GM21515 (cell line): ENCODE results near the gene DCAF8L2.
"Not testable (repeated sequence)": the region's sequence is repeated elsewhere in the genome, so short reads cannot be mapped to it uniquely, and the experiment has no call there.

Experiments used
- ATAC-seq: cut with Tn5 transposase; IDR thresholded peaks from one replicate; pipeline ENCODE4 v1.9.1; 2021; ENCODE audit not compliant: unreplicated experiment

DCAF8L2 gene

GRCh38 chrX:27675493-27675892 lies 85.3 kb downstream of the DCAF8L2 start:
- no peak for ATAC-seq

DNA sequence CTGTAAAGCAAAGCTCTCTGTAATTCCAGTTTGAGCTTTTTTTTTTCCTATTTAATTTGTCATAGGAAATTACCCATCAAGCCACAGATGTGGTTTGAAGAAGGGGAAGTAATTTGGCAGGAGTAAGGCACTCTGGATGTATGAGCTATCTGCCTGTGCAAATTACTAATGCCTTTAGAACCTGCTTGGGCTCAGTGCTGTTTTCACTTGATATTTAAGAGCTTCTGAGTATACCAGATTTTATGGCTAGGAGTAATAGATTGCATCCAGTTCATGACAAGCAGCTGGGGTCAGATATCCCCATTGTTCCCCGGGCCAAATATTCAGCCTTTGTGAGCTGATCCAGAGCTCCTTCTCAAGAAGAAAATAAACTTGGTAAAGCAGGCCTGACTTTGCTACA lies 89.1 kb downstream of the DCAF8L2 start:
- ATAC-seq = no peak

DNA sequence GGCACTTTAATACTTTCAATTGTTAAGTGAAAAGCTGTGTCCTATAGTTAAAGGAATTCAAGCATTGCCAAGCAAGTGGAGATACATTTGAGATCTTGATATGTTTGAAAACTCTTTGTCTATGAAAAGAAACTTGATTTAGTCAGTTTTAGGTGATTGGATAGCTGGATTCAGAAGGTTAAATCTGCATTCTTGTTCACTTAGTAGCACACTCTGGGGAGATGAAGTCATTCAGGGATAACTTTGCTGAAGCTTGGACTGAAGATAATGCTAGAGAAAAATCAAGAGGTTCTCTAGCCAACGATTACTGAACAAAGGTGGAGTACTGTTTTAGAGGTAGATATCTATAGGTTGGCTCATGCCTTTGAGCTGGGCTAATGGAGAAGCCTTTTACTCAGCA lies 90.6 kb downstream of the DCAF8L2 start:
- no peak for ATAC-seq

DNA sequence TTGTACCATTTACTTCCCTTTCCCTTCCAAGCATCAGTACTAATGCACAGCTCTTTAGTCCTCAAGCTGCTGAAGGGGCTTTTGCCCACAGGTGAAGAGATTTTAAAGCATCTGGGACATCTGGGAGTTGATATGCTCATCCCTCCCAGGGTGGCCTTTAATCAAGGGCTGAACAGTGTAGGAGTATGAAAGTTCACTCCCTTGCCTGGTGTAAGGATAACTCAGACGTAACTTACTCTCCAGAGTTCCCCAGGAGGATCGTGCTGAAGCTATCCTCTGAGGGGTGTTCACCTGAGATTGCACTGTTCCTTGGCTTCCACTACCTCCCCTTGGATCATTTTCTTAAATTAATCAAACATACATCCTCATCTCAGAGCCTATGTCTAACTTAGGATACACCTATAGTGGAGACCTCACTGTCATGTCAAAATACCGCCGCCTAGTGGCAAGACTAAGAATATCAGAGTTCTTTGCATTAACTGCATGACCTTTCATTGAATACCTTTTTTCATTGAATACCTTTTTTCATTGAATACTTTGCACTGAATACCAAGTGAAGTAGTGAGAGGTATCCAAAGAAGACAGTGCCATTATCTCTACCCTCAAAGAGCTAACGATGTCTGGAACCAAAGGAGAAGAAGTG lies 93.5 kb downstream of the DCAF8L2 start:
- ATAC-seq = not testable (repeated sequence)

- no peak for ATAC-seq
These were observed 104.5 kb downstream of the DCAF8L2 start for GRCh38 chrX:27694667-27695066.

DNA sequence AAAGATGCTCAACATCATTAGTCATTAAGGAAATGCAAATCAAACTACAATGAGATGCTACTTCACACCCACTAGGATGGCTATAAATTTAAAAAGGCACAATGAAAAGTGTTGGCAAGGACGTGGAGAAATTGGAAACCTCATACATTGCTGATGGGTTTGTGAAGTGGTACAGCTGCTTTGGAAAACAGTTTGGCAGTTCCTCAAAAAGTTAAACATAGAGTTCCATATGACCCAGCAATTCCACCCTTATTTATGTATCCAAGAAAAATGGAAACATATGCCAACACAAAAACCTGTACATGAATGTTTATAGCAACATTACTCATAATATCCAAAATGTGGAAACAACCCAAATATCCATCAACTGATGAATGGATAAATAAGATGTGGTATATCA lies 116.4 kb downstream of the DCAF8L2 start:
- ATAC-seq = no peak

GRCh38 chrX:27715610-27716009 lies 125.5 kb downstream of the DCAF8L2 start:
- ATAC-seq = no peak

- no peak for ATAC-seq
These were observed 138.1 kb downstream of the DCAF8L2 start for GRCh38 chrX:27728291-27728690.

- no peak for ATAC-seq
These were observed 141.8 kb downstream of the DCAF8L2 start for GRCh38 chrX:27731962-27732361.

DNA sequence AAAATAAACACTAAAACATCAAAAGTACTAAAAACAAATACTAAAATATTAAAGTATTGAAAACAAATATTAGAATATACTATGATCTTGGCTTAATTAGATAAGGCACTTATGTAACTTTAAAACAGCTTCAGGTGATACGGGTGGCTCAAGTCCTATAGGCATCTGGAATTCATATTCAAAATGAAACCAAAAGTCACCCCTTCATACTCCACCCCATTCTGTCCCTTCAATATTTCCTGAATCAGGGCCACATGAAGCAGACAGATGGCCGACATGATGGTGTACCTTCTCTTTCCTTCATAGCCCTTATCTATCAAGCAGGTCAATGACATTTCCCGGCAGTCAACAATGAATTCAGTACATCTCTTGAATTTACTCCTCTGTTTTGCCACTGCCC lies 145.8 kb downstream of the DCAF8L2 start:
- ATAC-seq = no peak

DNA sequence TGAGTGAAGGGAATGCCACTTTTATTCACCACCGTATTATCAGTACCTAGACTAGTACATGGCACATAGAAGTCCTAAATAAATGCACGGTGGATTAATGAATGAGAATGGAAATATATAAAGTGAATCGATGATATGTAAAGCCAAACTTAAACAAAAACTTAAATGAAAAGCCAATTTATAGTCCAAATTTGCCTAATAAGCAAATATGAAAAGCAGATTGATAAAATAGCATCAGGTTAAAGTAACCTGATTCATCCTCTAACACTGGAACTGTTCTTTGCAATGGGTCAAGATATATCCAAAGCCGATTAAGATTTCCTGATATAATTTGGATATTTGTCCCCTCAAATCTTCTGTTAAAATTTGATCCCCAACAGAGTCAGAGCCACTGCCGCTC lies 150.8 kb downstream of the DCAF8L2 start:
- no peak for ATAC-seq

DNA sequence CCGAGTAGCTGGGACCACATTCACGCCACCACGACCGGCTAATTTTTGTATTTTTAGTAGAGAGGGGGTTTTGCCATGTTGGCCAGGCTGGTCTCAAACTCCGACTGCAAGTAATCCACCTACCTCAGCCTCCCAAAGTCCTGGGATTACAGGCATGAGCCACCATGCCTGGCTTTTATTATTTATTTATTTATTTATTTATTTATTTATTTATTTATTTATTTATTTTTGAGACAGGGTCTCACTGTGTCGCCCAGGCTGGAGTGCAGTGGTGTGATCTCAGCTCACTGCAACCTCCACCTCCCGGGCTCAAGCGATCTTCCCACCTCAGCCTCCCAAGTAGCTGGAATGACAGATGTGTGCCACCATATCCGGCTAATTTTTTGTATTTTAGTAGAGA lies 153.4 kb downstream of the DCAF8L2 start:
- ATAC-seq = not testable (repeated sequence)

DNA sequence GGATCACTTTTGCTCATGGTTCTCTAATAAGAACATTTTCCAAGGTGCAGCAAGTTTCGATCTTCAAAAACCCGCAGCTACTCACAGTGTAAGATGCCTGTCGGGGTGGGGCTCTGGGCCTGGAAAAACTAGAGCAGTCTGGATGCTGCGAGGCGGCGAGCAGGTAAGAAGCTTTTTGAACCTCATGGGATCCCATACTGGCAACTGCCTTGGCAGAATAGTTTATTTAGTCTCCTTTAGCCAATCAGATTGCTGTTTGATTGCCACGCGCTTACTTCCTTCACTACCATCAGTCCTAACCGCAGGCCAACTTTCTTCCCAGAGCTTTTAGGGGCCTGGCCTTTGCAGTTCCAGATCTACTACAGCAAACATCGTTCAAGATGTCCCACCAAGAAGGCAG lies 156.4 kb downstream of the DCAF8L2 start:
- ATAC-seq = no peak

- not testable (repeated sequence) for ATAC-seq
These were observed 160.2 kb downstream of the DCAF8L2 start for GRCh38 chrX:27750298-27750697.

GRCh38 chrX:27751976-27752375 lies 161.8 kb downstream of the DCAF8L2 start:
- no peak for ATAC-seq

- no peak for ATAC-seq
These were observed 175.6 kb downstream of the DCAF8L2 start for GRCh38 chrX:27765718-27766117.

DNA sequence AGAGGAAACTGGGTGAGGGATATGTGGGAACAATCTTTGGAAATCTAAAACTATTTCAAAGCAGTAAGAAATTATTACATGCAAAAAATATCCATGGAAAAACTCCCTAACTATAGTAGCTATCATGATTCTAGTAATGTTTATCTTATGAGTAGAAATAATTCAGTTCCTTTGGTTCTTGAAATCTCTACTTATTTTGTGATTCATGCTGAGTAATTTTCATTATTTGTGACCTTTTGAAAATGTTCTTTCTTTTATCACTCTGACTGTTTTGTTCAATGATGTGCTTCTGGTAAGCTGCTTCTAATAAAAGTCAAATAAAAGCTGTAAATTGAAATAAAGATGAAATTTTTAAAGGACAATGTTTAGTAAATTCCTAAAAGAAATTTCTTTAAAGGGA lies 177.2 kb downstream of the DCAF8L2 start:
- ATAC-seq = no peak

DNA sequence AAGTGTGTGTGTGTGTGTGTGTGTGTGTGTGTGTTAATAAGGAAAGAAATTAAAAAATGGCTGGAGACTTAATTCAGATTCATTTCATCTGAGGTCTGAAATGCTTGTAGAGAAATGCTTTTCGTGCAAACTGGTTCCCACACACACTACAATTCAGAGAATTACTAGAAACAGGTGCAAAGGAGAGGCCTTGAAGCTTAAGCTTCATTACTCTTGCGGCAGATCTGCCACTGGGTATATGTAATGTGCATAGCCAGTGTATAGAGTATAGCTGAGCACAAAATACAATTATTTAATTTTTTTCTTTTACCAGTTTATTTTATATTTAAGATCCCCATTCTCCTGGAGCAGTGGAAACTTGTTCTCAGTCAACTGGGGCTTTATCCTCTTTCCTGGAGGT lies 185.8 kb downstream of the DCAF8L2 start:
- no peak for ATAC-seq

DNA sequence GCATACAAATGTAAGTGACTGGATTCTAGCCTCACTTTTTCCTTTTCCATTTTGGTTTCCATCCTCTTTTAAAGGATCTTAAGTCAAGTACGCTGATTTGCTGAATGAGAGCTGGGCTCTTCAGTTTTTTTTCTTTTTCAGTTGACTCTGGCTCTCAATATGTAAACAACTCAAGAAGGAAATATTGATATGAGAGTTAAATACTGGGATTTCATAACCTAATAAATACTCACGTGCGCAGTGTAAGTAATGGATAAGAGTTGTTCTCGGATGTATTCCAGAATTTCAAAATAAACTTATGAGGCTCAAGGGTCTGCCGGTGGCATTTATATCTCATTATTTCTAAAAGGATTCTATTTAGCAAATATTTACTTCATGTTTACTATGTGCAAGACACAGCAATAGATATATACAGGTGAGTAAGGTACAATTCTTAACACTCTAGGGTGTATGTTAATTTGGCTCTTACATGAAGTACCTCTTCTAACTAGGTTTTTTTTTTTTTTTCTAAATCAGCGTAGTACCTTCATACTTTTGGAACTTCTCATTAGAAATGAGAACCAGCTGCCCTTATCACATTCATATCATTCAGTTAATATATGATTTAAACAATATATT lies 206.6 kb downstream of the DCAF8L2 start:
- no peak for ATAC-seq

DNA sequence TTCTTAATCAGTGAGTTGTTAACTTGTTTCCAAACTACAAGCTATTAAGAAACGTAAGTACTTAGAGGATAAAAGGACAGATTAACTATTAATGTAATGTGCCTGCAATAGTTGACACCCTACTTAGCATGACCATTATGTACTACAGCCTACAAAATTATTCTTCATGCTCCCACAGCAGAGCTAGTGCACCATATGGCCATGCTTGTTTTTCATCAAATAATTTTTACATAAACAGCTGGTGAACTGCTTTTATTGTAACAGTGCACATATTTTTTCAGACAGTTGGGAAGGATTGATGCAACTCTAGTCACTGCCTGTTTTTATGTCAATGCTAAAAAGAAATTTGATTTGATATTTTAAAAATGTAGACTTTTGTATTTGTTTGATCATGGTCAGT lies 207.4 kb downstream of the DCAF8L2 start:
- ATAC-seq = no peak
